ENCODE results near the gene CCDC69. TPM values are rescaled to one million over a fixed set of nuclear protein-coding genes. Genes with fewer than 3 reads are reported as not detected.
A peak's percentile ranks its signal among the peaks of the same experiment; 100 is the strongest.

CCDC69 gene
- total RNA-seq, 1 experiment from 2014 or later, result 2.8 TPM

GRCh38 chr5:151174612-151175101 lies 49.2 kb downstream of the CCDC69 start:
- intact Hi-C loops (cut with micrococcal nuclease), result no loop called here
- no peak for DNase-seq (ENCODE audit: unreplicated experiment)
- Mint-ChIP-seq H3K9me3 (ENCODE audit: unreplicated experiment) (peaks cover 7% of the 10 kb centered on the region), H3K27ac (ENCODE audit: low read depth, unreplicated experiment) (no peak overlapping the region), H3K4me3 (ENCODE audit: unreplicated experiment) (no peak overlapping the region), H3K27me3 (ENCODE audit: insufficient read depth, unreplicated experiment) (no peaks in the 10 kb centered on the region), H3K4me1 (ENCODE audit: insufficient read depth, unreplicated experiment) (no peaks in the 10 kb centered on the region), H3K36me3 (ENCODE audit: insufficient read depth, unreplicated experiment) (no peaks in the 10 kb centered on the region)
- no peak for TF ChIP-seq CTCF (IDR thresholded peaks at IDR 0.05; ENCODE audit: unreplicated experiment)
- no TSS peak for BruUV-seq (replicated peaks)
- ChIA-PET POLR2A (no interaction called here), CTCF (interaction anchor here (3.4 to 6.4 kb wide), 2 partner anchors 10 to 49 kb away, joined by 22 to 46 read pairs; no protein-coding TSS in a partner anchor)

GRCh38 chr5:151173711-151174611 lies 49.9 kb downstream of the CCDC69 start:
- intact Hi-C loops (cut with micrococcal nuclease), result no loop called here
- Mint-ChIP-seq H3K36me3 (ENCODE audit: insufficient read depth, unreplicated experiment) (no peaks in the 10 kb centered on the region), H3K4me3 (ENCODE audit: unreplicated experiment) (no peak overlapping the region), H3K27me3 (ENCODE audit: insufficient read depth, unreplicated experiment) (no peaks in the 10 kb centered on the region), H3K27ac (ENCODE audit: low read depth, unreplicated experiment) (no peak overlapping the region), H3K4me1 (ENCODE audit: insufficient read depth, unreplicated experiment) (no peaks in the 10 kb centered on the region), H3K9me3 (ENCODE audit: unreplicated experiment) (peaks cover 7% of the 10 kb centered on the region)
- POLR2A ChIA-PET, result no interaction called here
- no TSS peak for BruUV-seq (replicated peaks)
- DNase-seq (ENCODE audit: unreplicated experiment), result no peak
- CTCF ChIA-PET, result interaction anchor here (1.1 to 13.8 kb wide), 4 partner anchors 9 to 172 kb away, joined by 3 to 745 read pairs (median 32); no protein-coding TSS in a partner anchor
- no peak for TF ChIP-seq CTCF (IDR thresholded peaks at IDR 0.05; ENCODE audit: unreplicated experiment)

- DNase-seq (ENCODE audit: unreplicated experiment), result no peak
- no TSS peak for BruUV-seq (replicated peaks)
- Mint-ChIP-seq H3K36me3 (ENCODE audit: insufficient read depth, unreplicated experiment) (no peaks in the 10 kb centered on the region), H3K27ac (ENCODE audit: low read depth, unreplicated experiment) (no peak overlapping the region), H3K4me1 (ENCODE audit: insufficient read depth, unreplicated experiment) (no peaks in the 10 kb centered on the region), H3K27me3 (ENCODE audit: insufficient read depth, unreplicated experiment) (no peaks in the 10 kb centered on the region), H3K4me3 (ENCODE audit: unreplicated experiment) (no peak overlapping the region), H3K9me3 (ENCODE audit: unreplicated experiment) (no peaks in the 10 kb centered on the region)
- POLR2A ChIA-PET, result interaction anchor here (0.6 kb wide), 1 partner anchor 545 kb away, joined by 3 read pairs; no protein-coding TSS in a partner anchor
- CTCF ChIA-PET, result interaction anchor here (0.6 to 13.8 kb wide), 6 partner anchors 17 to 613 kb away, joined by 3 to 745 read pairs (median 4); partner anchors contain the start of gene CCDC69
- intact Hi-C loops (cut with micrococcal nuclease), result no loop called here
- no peak for TF ChIP-seq CTCF (IDR thresholded peaks at IDR 0.05; ENCODE audit: unreplicated experiment)
These were observed 52.4 kb downstream of the CCDC69 start for GRCh38 chr5:151171529-151171928.

- ChIA-PET CTCF (interaction anchor here (0.6 to 13.8 kb wide), 10 partner anchors 18 to 568 kb away, joined by 3 to 745 read pairs (median 9); no protein-coding TSS in a partner anchor), POLR2A (no interaction called here)
These were observed 55.1 kb downstream of the CCDC69 start for GRCh38 chr5:151168602-151169344.

More at GRCh38 chr5:151168602-151169344, 55.1 kb downstream of the CCDC69 start:
- H3K4me1 Mint-ChIP-seq (ENCODE audit: insufficient read depth, unreplicated experiment), result no peaks in the 10 kb centered on the region
- no TSS peak for BruUV-seq (replicated peaks)
- H3K36me3 Mint-ChIP-seq (ENCODE audit: insufficient read depth, unreplicated experiment), result no peaks in the 10 kb centered on the region
- no peaks in the 10 kb centered on the region for H3K27me3 Mint-ChIP-seq (ENCODE audit: insufficient read depth, unreplicated experiment)
- no peak for DNase-seq (ENCODE audit: unreplicated experiment)
- no peaks in the 10 kb centered on the region for H3K9me3 Mint-ChIP-seq (ENCODE audit: unreplicated experiment)
- H3K4me3 Mint-ChIP-seq (ENCODE audit: unreplicated experiment), result no peak overlapping the region
- H3K27ac Mint-ChIP-seq (ENCODE audit: low read depth, unreplicated experiment), result peak overlapping the region; percentile 9
- intact Hi-C loops (cut with micrococcal nuclease), result loop anchor here (10.0 kb wide), 2 partner anchors 324 to 464 kb away; partner anchors contain the start of genes IRGM and RBM22
- no peak for TF ChIP-seq CTCF (IDR thresholded peaks at IDR 0.05; ENCODE audit: unreplicated experiment)
